Activated CD8-positive, alpha-beta T cell treated with anti-CD3 and anti-CD28 coated beads, Interleukin-2, amount 10 ng/mL, durations not matched to agents 7 days and 5 days (primary cell): Measurements from ENCODE around the gene FREY1. TPM values are rescaled to one million over a fixed set of nuclear protein-coding genes. Genes with fewer than 3 reads are reported as not detected.
"Not testable (repeated sequence)": the region's sequence is repeated elsewhere in the genome, so short reads cannot be mapped to it uniquely, and the experiment has no call there.

Experiments
- ATAC-seq: fragments of 150-1000 bp; cut with Tn5 transposase; one replicate; pipeline ENCODE4 v1.10.0; 2021; ENCODE audit warnings: moderate library complexity
- CTCF ChIA-PET: fragments of 350-600 bp; sonication (Branson Sonifier 250); formaldehyde crosslinking; loops from one replicate; lab custom pipeline; 2021; ENCODE audit warnings: antibody characterized with exemption; lab: Charles Lee
- POLR2A ChIA-PET: fragments of 350-600 bp; sonication (Branson Sonifier 250); formaldehyde crosslinking; loops from one replicate; lab custom pipeline; 2021; ENCODE audit warnings: antibody characterized with exemption; lab: Charles Lee
- DNase-seq: peaks from one replicate; pipeline ENCODE4 v3.0.0-alpha.2; 2020
- H3K27ac Mint-ChIP-seq: one replicate; pipeline ENCODE4 v1.8.0; 2021; ENCODE audit warnings: mild to moderate bottlenecking, mixed read lengths
- H3K27me3 Mint-ChIP-seq: one replicate; pipeline ENCODE4 v1.8.0; 2021; ENCODE audit warnings: low read depth, mixed read lengths
- H3K36me3 Mint-ChIP-seq: one replicate; pipeline ENCODE4 v1.8.0; 2021; ENCODE audit warnings: low read depth, mixed read lengths
- H3K4me1 Mint-ChIP-seq: one replicate; pipeline ENCODE4 v1.8.0; 2021; ENCODE audit warnings: low read depth, mixed read lengths
- H3K4me3 Mint-ChIP-seq: one replicate; pipeline ENCODE4 v1.8.0; 2021; ENCODE audit warnings: mild to moderate bottlenecking, mixed read lengths
- H3K9me3 Mint-ChIP-seq: one replicate; pipeline ENCODE4 v1.8.0; 2022; ENCODE audit warnings: mixed read lengths; ENCODE audit not compliant: insufficient read depth
- total RNA-seq, 2 experiments: library from RNA; stranded (reverse); gene quantifications; one replicate each; pipeline ENCODE4 v1.2.3, GENCODE V29; 2021

Gene FREY1
- total RNA-seq, 2 experiments from 2014 or later: 2.1 TPM

- ATAC-seq: no peak
- Mint-ChIP-seq H3K36me3 (peaks cover 20% of the 10 kb centered on the region), H3K4me3 (no peak overlapping the region), H3K27ac (no peak overlapping the region), H3K27me3 (no peaks in the 10 kb centered on the region), H3K9me3 (no peaks in the 10 kb centered on the region), H3K4me1 (peaks cover 18% of the 10 kb centered on the region)
- ChIA-PET POLR2A (no interaction called here), CTCF (no interaction called here)
- no peak for DNase-seq
Measured at GRCh38 chr11:45910623-45911022, 3.6 kb upstream of the FREY1 start.

- Mint-ChIP-seq H3K4me3 (no peak overlapping the region), H3K27ac (no peak overlapping the region), H3K36me3 (peaks cover 15% of the 10 kb centered on the region), H3K4me1 (peaks cover 19% of the 10 kb centered on the region), H3K27me3 (no peaks in the 10 kb centered on the region), H3K9me3 (no peaks in the 10 kb centered on the region)
- CTCF ChIA-PET: no interaction called here
- no peak for ATAC-seq
- no peak for DNase-seq
- POLR2A ChIA-PET: interaction anchor here (0.7 to 1.7 kb wide), 2 partner anchors 8 to 37 kb away, joined by 3 to 5 read pairs; partner anchors contain the start of gene PEX16
Measured at GRCh38 chr11:45909594-45910475, 2.8 kb upstream of the FREY1 start.

GRCh38 chr11:45907911-45908370 is 870 bp upstream of the FREY1 start:
- no peak overlapping the region for H3K4me3 Mint-ChIP-seq
- ChIA-PET POLR2A (interaction anchor here (0.7 to 1.7 kb wide), 2 partner anchors 10 kb away, joined by 4 to 5 read pairs; partner anchors contain the start of gene PEX16), CTCF (no interaction called here)
- no peaks in the 10 kb centered on the region for H3K9me3 Mint-ChIP-seq
- H3K27me3 Mint-ChIP-seq: no peaks in the 10 kb centered on the region
- no peak overlapping the region for H3K27ac Mint-ChIP-seq
- H3K36me3 Mint-ChIP-seq: peaks cover 11% of the 10 kb centered on the region
- DNase-seq (no peak), ATAC-seq (no peak)
- H3K4me1 Mint-ChIP-seq: peaks cover 11% of the 10 kb centered on the region

GRCh38 chr11:45906096-45906682 is 882 bp downstream of the FREY1 start:
- POLR2A ChIA-PET: no interaction called here
- CTCF ChIA-PET: no interaction called here
- peaks cover 7% of the 10 kb centered on the region for H3K36me3 Mint-ChIP-seq
- peaks cover 11% of the 10 kb centered on the region for H3K4me1 Mint-ChIP-seq
- no peak overlapping the region for H3K27ac Mint-ChIP-seq
- DNase-seq (no peak), ATAC-seq (no peak)
- H3K4me3 Mint-ChIP-seq: no peak overlapping the region
- H3K27me3 Mint-ChIP-seq: peaks cover 4% of the 10 kb centered on the region
- no peaks in the 10 kb centered on the region for H3K9me3 Mint-ChIP-seq

- H3K36me3 Mint-ChIP-seq, H3K27ac Mint-ChIP-seq, H3K4me3 Mint-ChIP-seq, POLR2A ChIA-PET, CTCF ChIA-PET, DNase-seq, H3K9me3 Mint-ChIP-seq, ATAC-seq: not testable (repeated sequence)
- H3K4me1 Mint-ChIP-seq: peaks cover 12% of the 10 kb centered on the region
- H3K27me3 Mint-ChIP-seq: peaks cover 10% of the 10 kb centered on the region
Measured at GRCh38 chr11:45905576-45905975, 1.5 kb downstream of the FREY1 start.

- CTCF ChIA-PET: no interaction called here
Measured at GRCh38 chr11:45905095-45905494, 2.0 kb downstream of the FREY1 start.

GRCh38 chr11:45904309-45904915 is 2.7 kb downstream of the FREY1 start:
- DNase-seq: no peak
- no peak for ATAC-seq
- ChIA-PET CTCF (no interaction called here), POLR2A (no interaction called here)
- Mint-ChIP-seq H3K9me3 (no peaks in the 10 kb centered on the region), H3K27me3 (peaks cover 13% of the 10 kb centered on the region), H3K4me3 (no peak overlapping the region), H3K36me3 (no peaks in the 10 kb centered on the region), H3K27ac (no peak overlapping the region), H3K4me1 (peaks cover 14% of the 10 kb centered on the region)

More at GRCh38 chr11:45905095-45905494, 2.0 kb downstream of the FREY1 start:
- no peak for DNase-seq
- Mint-ChIP-seq H3K9me3 (no peaks in the 10 kb centered on the region), H3K27me3 (peaks cover 13% of the 10 kb centered on the region), H3K4me1 (peaks cover 13% of the 10 kb centered on the region), H3K4me3 (no peak overlapping the region), H3K27ac (no peak overlapping the region), H3K36me3 (no peaks in the 10 kb centered on the region)
- no peak for ATAC-seq
- POLR2A ChIA-PET: no interaction called here

- H3K27ac Mint-ChIP-seq: no peak overlapping the region
- H3K9me3 Mint-ChIP-seq: no peaks in the 10 kb centered on the region
- peaks cover 19% of the 10 kb centered on the region for H3K27me3 Mint-ChIP-seq
- POLR2A ChIA-PET: interaction anchor here (1.0 kb wide), 1 partner anchor 12 kb away, joined by 4 read pairs; no protein-coding TSS in a partner anchor
- no peak for DNase-seq
- H3K4me3 Mint-ChIP-seq: no peak overlapping the region
- no peaks in the 10 kb centered on the region for H3K36me3 Mint-ChIP-seq
- ATAC-seq: no peak
- peaks cover 17% of the 10 kb centered on the region for H3K4me1 Mint-ChIP-seq
- CTCF ChIA-PET: no interaction called here
Measured at GRCh38 chr11:45902452-45903380, 4.4 kb downstream of the FREY1 start.

GRCh38 chr11:45901626-45902025 is 5.4 kb downstream of the FREY1 start:
- Mint-ChIP-seq H3K27ac (no peak overlapping the region), H3K4me1 (peaks cover 17% of the 10 kb centered on the region), H3K27me3 (peaks cover 19% of the 10 kb centered on the region), H3K4me3 (no peak overlapping the region), H3K9me3 (no peaks in the 10 kb centered on the region), H3K36me3 (no peaks in the 10 kb centered on the region)
- POLR2A ChIA-PET: interaction anchor here (0.6 kb wide), 1 partner anchor 14 kb away, joined by 3 read pairs; no protein-coding TSS in a partner anchor
- CTCF ChIA-PET: no interaction called here
- no peak for ATAC-seq
- no peak for DNase-seq

GRCh38 chr11:45900916-45901617 is 6.0 kb downstream of the FREY1 start:
- DNase-seq (no peak), ATAC-seq (no peak)
- no peak overlapping the region for H3K27ac Mint-ChIP-seq
- H3K4me3 Mint-ChIP-seq: peak overlapping the region; percentile 57
- CTCF ChIA-PET: interaction anchor here (0.5 to 0.8 kb wide), 2 partner anchors 11 to 57 kb away, joined by 3 read pairs; no protein-coding TSS in a partner anchor
- no peaks in the 10 kb centered on the region for H3K9me3 Mint-ChIP-seq
- peaks cover 11% of the 10 kb centered on the region for H3K4me1 Mint-ChIP-seq
- no peaks in the 10 kb centered on the region for H3K36me3 Mint-ChIP-seq
- peaks cover 19% of the 10 kb centered on the region for H3K27me3 Mint-ChIP-seq
- POLR2A ChIA-PET: no interaction called here
